K562 (cell line): Measurements from ENCODE around the gene TCAP. TPM values are rescaled to one million over a fixed set of nuclear protein-coding genes. Genes with fewer than 3 reads are reported as not detected.

Experiments
- DPF2 ChIP-seq: fragments of 450-650 bp; IDR thresholded peaks from 2 replicates; pipeline ENCODE4 v1.6.1; 2016
- HDAC1 ChIP-seq, 2 experiments: fragments of 450-650 bp; IDR thresholded peaks; 2 replicates each; pipeline ENCODE4 v1.6.1; 2016 to 2017; ENCODE audit warnings: inconsistent platforms in 1 of 2, mild to moderate bottlenecking in 1 of 2, moderate library complexity in 1 of 2
- HLTF ChIP-seq: fragments of 450-650 bp; IDR thresholded peaks from 2 replicates; pipeline ENCODE4 v1.6.1; 2016
- NFIX ChIP-seq: fragments of 250-450 bp; sonication (Bioruptor Pico); IDR thresholded peaks from 2 replicates; pipeline ENCODE4 v1.4.0; 2020; ENCODE audit warnings: low read depth, mild to moderate bottlenecking, moderate library complexity
- PBX2 ChIP-seq, 2 experiments: IDR thresholded peaks in 1 of 2; conservative IDR thresholded peaks in 1 of 2; 2 replicates each; pipeline ENCODE4 v1.6.1; 2016; ENCODE audit warnings: low read depth in 2 of 2, mild to moderate bottlenecking in 1 of 2, missing compliant biosample characterization in 1 of 2, missing genetic modification characterization in 1 of 2, moderate library complexity in 1 of 2
- PKNOX1 ChIP-seq: fragments of 450-650 bp; IDR thresholded peaks from 2 replicates; pipeline ENCODE4 v1.6.1; 2016
- SAP30 ChIP-seq: fragments of 200-600 bp; sonication (generic); IDR thresholded peaks from 2 replicates; pipeline ENCODE4 v1.6.1; 2012; ENCODE audit warnings: borderline replicate concordance, low read depth, mild to moderate bottlenecking, moderate library complexity, low read length, control low read depth, inconsistent platforms; ENCODE audit not compliant: insufficient read depth, poor library complexity, severe bottlenecking
- SMAD3 ChIP-seq: fragments of 450-650 bp; formaldehyde crosslinking; conservative IDR thresholded peaks from 2 replicates; pipeline ENCODE4 v1.4.0; 2020; ENCODE audit warnings: mild to moderate bottlenecking
- VEZF1 ChIP-seq: fragments of 200-800 bp; sonication (Bioruptor generic); IDR thresholded peaks from 2 replicates; pipeline ENCODE4 v1.6.1; 2017; ENCODE audit warnings: missing genetic modification characterization, missing compliant biosample characterization
- polyA plus RNA-seq, 8 experiments: library from polyadenylated mRNA; depleted of rRNA in 4 of 8; stranded (reverse) in 5 of 8; unstranded in 3 of 8; fragments of >200 nt; fragmentation: Nextera tagmentation in 2 of 8; fragmentation: Illumina TruSeq in 1 of 8; extraction: Ambion mirVana in 2 of 8; extraction: Trizol in 1 of 8; gene quantifications; 2 replicates each; pipeline versions ENCODE4 v1.2.1 to v1.2.3, GENCODE V29; 2011 to 2014; ENCODE audit warnings: inconsistent platforms in 1 of 8, missing spikeins in 1 of 8
- total RNA-seq, 7 experiments: library from RNA; depleted of rRNA in 6 of 7; stranded (reverse); fragments of >200 nt in 6 of 7; fragmentation: Illumina TruSeq in 2 of 7; extraction: Trizol in 2 of 7; gene quantifications; 2 replicates each; pipeline versions ENCODE4 v1.2.1 to v1.2.3, GENCODE V29; 2011 to 2021; ENCODE audit warnings: low replicate concordance in 1 of 7

TCAP gene
- total and polyA plus RNA-seq, 9 of the 15 experiments (the other 6 are each of a cell fraction or from before 2014, with no cell fraction given) = 0.33 to 1.4 (median 0.82) TPM; not detected in 2

- TF ChIP-seq PBX2 (CRISPR knock-in tag; IDR thresholded peaks at IDR 0.05; ENCODE audit: low read depth) = no peak
- peak; percentile 39 for TF ChIP-seq PBX2 (tag; conservative IDR thresholded peaks at IDR 0.05; ENCODE audit: low read depth)
- TF ChIP-seq HLTF = no peak
- peak; percentile 80 for TF ChIP-seq PKNOX1
- TF ChIP-seq VEZF1 (CRISPR knock-in tag) = peak; percentile 16; the same call in 1 of the 2 replicates
- no peak for TF ChIP-seq NFIX (CRISPR knock-in tag)
- no peak for TF ChIP-seq SMAD3 (CRISPR knock-in tag)
- TF ChIP-seq HDAC1 (IDR thresholded peaks at IDR 0.05) = peak in 1 of 2 experiments; percentile 39; a peak in 2 of 4 replicates
- 0 out of 2 replicates have a peak, but pooled peaks have one; percentile 22 for TF ChIP-seq DPF2
- TF ChIP-seq SAP30 = no peak
Measured at GRCh38 chr17:39626171-39627046, 38.7 kb upstream of the TCAP start, which contains the start of gene PPP1R1B (continued).
